MM.1S (cell line): ENCODE results near the gene PREX1.

ENCODE experiments used
- DNase-seq: peaks from one replicate; pipeline ENCODE4 v3.0.0-alpha.2; 2015
- H2AFZ ChIP-seq: fragments of 300-600 bp; sonication (generic); 2 replicates; pipeline ENCODE4 v1.6.0; 2016; ENCODE audit warnings: antibody characterized with exemption, low read length
- H3F3A ChIP-seq: fragments of 300-600 bp; sonication (generic); 2 replicates; pipeline ENCODE4 v1.6.1; 2016; ENCODE audit warnings: mild to moderate bottlenecking, antibody characterized with exemption, low read length, moderate library complexity, mixed read lengths; ENCODE audit not compliant: insufficient read depth
- H3K27ac ChIP-seq: fragments of 300-600 bp; sonication (generic); 2 replicates; pipeline ENCODE4 v1.5.1; 2016; ENCODE audit warnings: mild to moderate bottlenecking, low read length
- H3K27me3 ChIP-seq: fragments of 300-600 bp; sonication (generic); replicated peaks from 2 replicates; pipeline ENCODE4 v1.6.0; 2016; ENCODE audit warnings: low read length; ENCODE audit not compliant: insufficient read depth
- H3K36me3 ChIP-seq: fragments of 300-600 bp; sonication (generic); replicated peaks from 2 replicates; pipeline ENCODE4 v1.6.1; 2016; ENCODE audit warnings: mild to moderate bottlenecking, low read length, mixed read lengths; ENCODE audit not compliant: insufficient read depth
- H3K4me1 ChIP-seq: fragments of 300-600 bp; sonication (generic); 2 replicates; pipeline ENCODE4 v1.6.1; 2016; ENCODE audit warnings: low read length, mixed read lengths
- H3K4me2 ChIP-seq: fragments of 300-600 bp; sonication (generic); 2 replicates; pipeline ENCODE4 v1.6.0; 2016; ENCODE audit warnings: low read depth, low read length
- H3K4me3 ChIP-seq: fragments of 300-600 bp; sonication (generic); 2 replicates; pipeline ENCODE4 v1.5.1; 2016; ENCODE audit warnings: low read length, mixed read lengths
- H3K79me2 ChIP-seq: fragments of 300-600 bp; sonication (generic); 2 replicates; pipeline ENCODE4 v1.6.1; 2016; ENCODE audit warnings: mixed run types, low read length, mixed read lengths
- H3K9ac ChIP-seq: fragments of 300-600 bp; sonication (generic); 2 replicates; pipeline ENCODE4 v1.6.1; 2016; ENCODE audit warnings: low read length, mixed read lengths
- H3K9me2 ChIP-seq: fragments of 300-600 bp; sonication (generic); replicated peaks from 2 replicates; pipeline ENCODE4 v1.6.1; 2016; ENCODE audit warnings: mild to moderate bottlenecking, low read length, mixed read lengths; ENCODE audit not compliant: insufficient read depth
- H3K9me3 ChIP-seq: fragments of 300-600 bp; sonication (generic); replicated peaks from 2 replicates; pipeline ENCODE4 v1.6.1; 2016; ENCODE audit warnings: mild to moderate bottlenecking, low read length, mixed read lengths; ENCODE audit not compliant: insufficient read depth
- H4K20me1 ChIP-seq: fragments of 300-600 bp; sonication (generic); 2 replicates; pipeline ENCODE4 v1.6.1; 2016; ENCODE audit warnings: mild to moderate bottlenecking, low read length, moderate library complexity, mixed read lengths; ENCODE audit not compliant: insufficient read depth
- EZH2 ChIP-seq: fragments of 300-600 bp; sonication (generic); optimal IDR thresholded peaks from 2 replicates; pipeline ENCODE3; 2017; ENCODE audit warnings: low read depth, mild to moderate bottlenecking, antibody characterized with exemption, low read length, mixed read lengths
- EZH2phosphoT487 ChIP-seq: fragments of 300-600 bp; sonication (generic); IDR thresholded peaks from 2 replicates; pipeline ENCODE4 v1.6.1; 2018; ENCODE audit warnings: antibody characterized with exemption, low read length
- TF ChIP-seq, protein P1 (sequence below): fragments of 300-600 bp; sonication (generic); IDR thresholded peaks from 2 replicates; pipeline ENCODE4 v1.5.1; 2016; ENCODE audit warnings: antibody characterized with exemption, low read length, mixed read lengths

The PREX1 gene

DNA sequence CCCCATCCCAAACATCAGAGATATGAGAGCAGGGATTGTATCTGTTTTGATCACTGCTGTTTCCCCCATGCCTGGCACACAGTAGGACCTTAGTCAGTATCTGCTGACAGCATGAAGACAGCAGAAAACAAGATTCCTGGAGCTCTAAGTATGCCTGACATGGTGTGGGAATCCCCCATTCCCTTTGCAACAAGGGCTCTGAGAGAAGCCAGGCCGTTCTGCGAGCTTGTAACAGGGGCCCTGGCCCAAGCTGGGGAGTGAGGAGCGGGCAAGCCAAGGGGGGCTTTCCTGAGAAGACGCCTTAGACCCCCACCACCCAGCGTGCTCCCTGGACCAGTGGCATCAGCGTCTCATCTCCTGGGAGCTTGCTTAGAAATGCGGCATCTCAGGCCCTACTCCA is 25.2 kb downstream of the PREX1 start:
- TF ChIP-seq, protein P1, sequence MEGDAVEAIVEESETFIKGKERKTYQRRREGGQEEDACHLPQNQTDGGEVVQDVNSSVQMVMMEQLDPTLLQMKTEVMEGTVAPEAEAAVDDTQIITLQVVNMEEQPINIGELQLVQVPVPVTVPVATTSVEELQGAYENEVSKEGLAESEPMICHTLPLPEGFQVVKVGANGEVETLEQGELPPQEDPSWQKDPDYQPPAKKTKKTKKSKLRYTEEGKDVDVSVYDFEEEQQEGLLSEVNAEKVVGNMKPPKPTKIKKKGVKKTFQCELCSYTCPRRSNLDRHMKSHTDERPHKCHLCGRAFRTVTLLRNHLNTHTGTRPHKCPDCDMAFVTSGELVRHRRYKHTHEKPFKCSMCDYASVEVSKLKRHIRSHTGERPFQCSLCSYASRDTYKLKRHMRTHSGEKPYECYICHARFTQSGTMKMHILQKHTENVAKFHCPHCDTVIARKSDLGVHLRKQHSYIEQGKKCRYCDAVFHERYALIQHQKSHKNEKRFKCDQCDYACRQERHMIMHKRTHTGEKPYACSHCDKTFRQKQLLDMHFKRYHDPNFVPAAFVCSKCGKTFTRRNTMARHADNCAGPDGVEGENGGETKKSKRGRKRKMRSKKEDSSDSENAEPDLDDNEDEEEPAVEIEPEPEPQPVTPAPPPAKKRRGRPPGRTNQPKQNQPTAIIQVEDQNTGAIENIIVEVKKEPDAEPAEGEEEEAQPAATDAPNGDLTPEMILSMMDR, result no peak
- no peak for TF ChIP-seq EZH2
- Histone ChIP-seq H3K9me3 (no peaks in the 10 kb centered on the region), H4K20me1 (no peaks in the 10 kb centered on the region), H3K4me1 (no peaks in the 10 kb centered on the region), H2AFZ (no peak overlapping the region), H3K79me2 (no peaks in the 10 kb centered on the region), H3K27ac (no peak overlapping the region), H3K27me3 (no peaks in the 10 kb centered on the region), H3K4me2 (no peak overlapping the region), H3K4me3 (no peak overlapping the region), H3F3A (no peaks in the 10 kb centered on the region), H3K9me2 (no peaks in the 10 kb centered on the region), H3K36me3 (no peaks in the 10 kb centered on the region), H3K9ac (no peak overlapping the region)
- no peak for DNase-seq

DNA sequence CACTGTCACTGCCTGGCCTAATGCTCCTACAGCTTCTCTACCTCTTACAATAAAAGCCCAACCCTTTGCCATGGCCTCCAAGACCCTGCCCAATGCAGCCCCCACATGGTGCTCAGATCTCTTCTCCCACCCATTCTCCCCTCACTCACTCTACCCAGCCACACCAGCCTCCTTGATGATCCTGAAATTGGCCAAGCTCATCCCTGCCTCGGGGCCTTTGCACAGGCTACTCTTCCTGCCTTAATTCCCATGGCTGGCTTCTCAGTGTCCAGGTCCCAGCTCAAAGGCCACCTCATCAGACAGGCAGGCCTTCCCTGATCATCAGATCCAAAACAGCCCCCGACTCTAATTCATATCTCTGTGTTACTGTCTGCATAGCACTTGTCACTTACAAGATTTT is 25.6 kb downstream of the PREX1 start:
- H3K27me3 ChIP-seq, result no peaks in the 10 kb centered on the region
- no peaks in the 10 kb centered on the region for H3K4me1 ChIP-seq
- H3K36me3 ChIP-seq, result no peaks in the 10 kb centered on the region
- H3F3A ChIP-seq, result no peaks in the 10 kb centered on the region
- no peaks in the 10 kb centered on the region for H3K9me3 ChIP-seq
- no peak overlapping the region for H3K27ac ChIP-seq
- H3K9ac ChIP-seq, result no peak overlapping the region
- no peaks in the 10 kb centered on the region for H4K20me1 ChIP-seq
- H3K4me2 ChIP-seq, result no peak overlapping the region
- no peaks in the 10 kb centered on the region for H3K79me2 ChIP-seq
- H3K9me2 ChIP-seq, result no peaks in the 10 kb centered on the region
- no peak overlapping the region for H2AFZ ChIP-seq
- H3K4me3 ChIP-seq, result no peak overlapping the region
- TF ChIP-seq, protein P1, result no peak
- DNase-seq, result no peak

DNA sequence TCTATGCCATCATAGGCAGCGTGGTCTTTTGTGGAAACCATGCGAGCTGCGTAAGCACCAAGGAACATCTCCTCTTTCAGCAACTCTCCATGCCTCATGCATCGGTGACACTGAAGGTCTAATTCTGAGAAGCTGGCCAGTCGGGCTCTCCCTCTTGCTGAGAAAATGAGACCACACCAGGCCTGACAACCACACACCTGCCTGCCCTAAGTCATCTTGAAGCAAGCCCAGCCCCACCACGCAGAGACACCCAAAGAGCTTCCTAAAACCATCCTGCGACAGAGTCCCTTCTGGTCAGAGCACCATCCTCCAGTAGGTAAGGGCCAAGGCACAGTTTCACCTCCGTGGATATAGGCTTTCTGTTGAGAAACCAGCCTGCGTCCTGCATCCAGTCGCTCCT is 26.6 kb downstream of the PREX1 start:
- H3K27me3 ChIP-seq, result no peaks in the 10 kb centered on the region
- no peak overlapping the region for H2AFZ ChIP-seq
- H3K36me3 ChIP-seq, result no peaks in the 10 kb centered on the region
- H4K20me1 ChIP-seq, result no peaks in the 10 kb centered on the region
- TF ChIP-seq EZH2phosphoT487 (no peak), EZH2 (no peak)
- TF ChIP-seq, protein P1, result no peak
- no peaks in the 10 kb centered on the region for H3F3A ChIP-seq
- DNase-seq, result no peak
- H3K9me3 ChIP-seq, result no peaks in the 10 kb centered on the region
- H3K4me1 ChIP-seq, result no peaks in the 10 kb centered on the region
- H3K27ac ChIP-seq, result no peak overlapping the region
- H3K79me2 ChIP-seq, result no peaks in the 10 kb centered on the region
- no peak overlapping the region for H3K4me2 ChIP-seq
- no peak overlapping the region for H3K4me3 ChIP-seq
- H3K9me2 ChIP-seq, result no peaks in the 10 kb centered on the region
- H3K9ac ChIP-seq, result no peak overlapping the region

DNA sequence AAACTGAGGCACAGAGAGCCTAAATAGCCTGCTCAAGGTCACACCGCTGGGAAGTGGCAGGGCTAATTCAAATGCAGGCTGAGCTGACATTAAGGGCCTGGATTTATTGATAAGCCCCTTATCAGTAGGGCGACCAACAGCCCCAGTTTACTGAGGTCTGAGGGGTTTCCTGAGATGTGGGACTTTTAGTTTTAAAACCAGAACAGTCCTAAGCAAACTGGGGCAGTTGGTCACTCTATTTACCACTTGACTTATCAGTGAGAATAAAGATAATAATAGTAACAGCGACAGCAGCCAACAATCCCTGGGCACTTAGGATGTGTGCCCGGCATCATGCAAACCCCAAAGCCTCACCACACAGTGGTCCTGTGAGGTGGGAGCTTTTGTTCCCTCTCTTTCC is 27.6 kb downstream of the PREX1 start:
- Histone ChIP-seq H3K9me3 (no peaks in the 10 kb centered on the region), H3K4me3 (no peak overlapping the region), H3K4me2 (no peak overlapping the region), H3K4me1 (no peaks in the 10 kb centered on the region), H2AFZ (no peak overlapping the region), H3K27ac (no peak overlapping the region), H3K36me3 (no peaks in the 10 kb centered on the region), H3K9me2 (no peaks in the 10 kb centered on the region), H3K79me2 (no peaks in the 10 kb centered on the region), H3K9ac (no peak overlapping the region), H4K20me1 (no peaks in the 10 kb centered on the region), H3F3A (no peaks in the 10 kb centered on the region), H3K27me3 (no peaks in the 10 kb centered on the region)
- DNase-seq, result no peak
- TF ChIP-seq EZH2phosphoT487 (no peak), EZH2 (no peak)
- TF ChIP-seq, protein P1, result no peak
